ENCODE results near the gene THSD4. TPM values are rescaled to one million over a fixed set of nuclear protein-coding genes. Genes with fewer than 3 reads are reported as not detected.
A peak's percentile ranks its signal among the peaks of the same experiment; 100 is the strongest.

THSD4 gene
- total RNA-seq, 6 experiments from 2014 or later = 5.2 to 21.8 (median 13.7) TPM

DNA sequence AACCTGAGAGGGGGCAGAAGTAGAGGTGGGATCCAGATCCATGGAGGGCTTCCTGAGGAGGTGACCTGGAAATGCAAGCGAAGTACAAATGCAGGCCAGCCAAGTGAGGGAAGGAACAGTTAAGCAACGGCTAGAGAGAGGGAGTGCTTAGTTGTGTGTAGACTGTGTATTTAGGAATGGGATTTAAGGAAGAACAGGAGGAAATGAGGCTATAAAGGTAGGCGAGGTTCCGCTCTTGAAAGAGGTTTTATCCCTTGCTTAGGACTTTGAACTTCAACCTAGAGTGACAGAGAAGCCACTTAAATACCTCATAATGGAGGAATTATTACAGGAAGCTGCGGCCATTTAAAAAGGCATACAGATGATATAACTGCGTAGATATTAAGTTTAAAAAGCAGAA is 295.1 kb downstream of the THSD4 start:
- no peak for TF ChIP-seq POLR2A (IDR thresholded peaks at IDR 0.05)
- TF ChIP-seq, protein P1, sequence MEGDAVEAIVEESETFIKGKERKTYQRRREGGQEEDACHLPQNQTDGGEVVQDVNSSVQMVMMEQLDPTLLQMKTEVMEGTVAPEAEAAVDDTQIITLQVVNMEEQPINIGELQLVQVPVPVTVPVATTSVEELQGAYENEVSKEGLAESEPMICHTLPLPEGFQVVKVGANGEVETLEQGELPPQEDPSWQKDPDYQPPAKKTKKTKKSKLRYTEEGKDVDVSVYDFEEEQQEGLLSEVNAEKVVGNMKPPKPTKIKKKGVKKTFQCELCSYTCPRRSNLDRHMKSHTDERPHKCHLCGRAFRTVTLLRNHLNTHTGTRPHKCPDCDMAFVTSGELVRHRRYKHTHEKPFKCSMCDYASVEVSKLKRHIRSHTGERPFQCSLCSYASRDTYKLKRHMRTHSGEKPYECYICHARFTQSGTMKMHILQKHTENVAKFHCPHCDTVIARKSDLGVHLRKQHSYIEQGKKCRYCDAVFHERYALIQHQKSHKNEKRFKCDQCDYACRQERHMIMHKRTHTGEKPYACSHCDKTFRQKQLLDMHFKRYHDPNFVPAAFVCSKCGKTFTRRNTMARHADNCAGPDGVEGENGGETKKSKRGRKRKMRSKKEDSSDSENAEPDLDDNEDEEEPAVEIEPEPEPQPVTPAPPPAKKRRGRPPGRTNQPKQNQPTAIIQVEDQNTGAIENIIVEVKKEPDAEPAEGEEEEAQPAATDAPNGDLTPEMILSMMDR (IDR thresholded peaks at IDR 0.05) = no peak
- ATAC-seq = no peak
- no peak overlapping the region for H3K27ac ChIP-seq

DNA sequence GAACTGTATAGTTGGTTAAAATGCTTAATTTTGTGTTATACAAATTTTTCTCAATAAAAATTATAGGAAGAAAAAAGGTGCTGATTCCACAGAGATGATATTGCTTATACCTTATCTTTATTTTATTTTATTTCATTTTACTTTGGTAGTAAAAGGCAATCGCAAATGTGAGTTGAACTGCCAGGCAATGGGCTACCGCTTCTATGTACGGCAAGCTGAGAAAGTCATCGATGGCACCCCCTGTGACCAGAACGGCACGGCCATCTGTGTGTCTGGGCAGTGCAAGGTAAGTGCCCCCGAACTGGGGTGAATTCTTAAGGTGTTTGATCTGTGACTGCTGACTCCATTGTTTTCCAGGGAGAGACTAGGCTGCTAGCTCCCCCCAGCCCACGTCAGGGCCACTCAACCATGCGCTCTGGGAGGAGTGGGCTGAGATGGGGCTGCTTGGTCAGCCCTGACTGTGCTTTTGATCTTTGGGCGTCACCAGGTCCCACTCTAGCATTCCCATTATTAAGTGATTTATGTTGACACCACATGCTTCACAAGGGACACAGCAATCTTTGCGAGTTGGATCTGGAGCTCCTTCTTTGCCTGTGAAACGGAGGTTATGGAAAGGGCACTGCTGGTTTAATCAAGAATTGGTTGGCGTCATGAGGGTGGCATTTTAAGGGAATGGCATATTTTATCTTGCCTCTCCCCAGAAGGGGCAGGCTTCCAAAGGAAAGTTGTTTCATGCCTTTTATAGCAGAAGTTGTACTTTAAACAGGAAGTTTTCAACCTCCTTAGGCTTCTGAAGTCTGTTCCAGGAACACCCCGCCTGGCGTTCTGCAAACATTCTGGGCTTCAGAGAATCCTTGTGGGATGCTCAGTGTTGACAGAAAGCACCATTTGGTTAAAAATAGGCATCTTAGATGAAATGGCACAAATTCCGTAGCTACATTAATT is 296.5 kb downstream of the THSD4 start:
- H3K4me3 ChIP-seq = no peak overlapping the region
- H3K36me3 ChIP-seq = no peaks in the 10 kb centered on the region
- TF ChIP-seq POLR2A (IDR thresholded peaks at IDR 0.05) = no peak
- TF ChIP-seq, protein P1 (IDR thresholded peaks at IDR 0.05) = no peak
- ATAC-seq = no peak
- peaks cover 0 to 27% (median 9%) of the 10 kb centered on the region in 4 donors for H3K4me1 ChIP-seq
- no peaks in the 10 kb centered on the region for H3K9me3 ChIP-seq
- DNase-seq = no peak
- intact Hi-C loops (cut with DNase I) = no loop called here
- no peaks in the 10 kb centered on the region for H3K27me3 ChIP-seq
- 82% methylated on average over 14 of the region's 16 CpGs for WGBS (ENCODE audit: insufficient coverage, low coverage, low lambda C conversion rate, missing lambda C conversion rate)
- H3K27ac ChIP-seq = no peak overlapping the region

More for the DNA sequence above, 295.1 kb downstream of the THSD4 start:
- H3K9me3 ChIP-seq = no peaks in the 10 kb centered on the region
- no peaks in the 10 kb centered on the region for H3K36me3 ChIP-seq
- intact Hi-C loops (cut with DNase I) = no loop called here
- WGBS (ENCODE audit: insufficient coverage, low coverage, low lambda C conversion rate, missing lambda C conversion rate) = 77% methylated on average over 6 of the region's 6 CpGs
- no peak overlapping the region for H3K4me3 ChIP-seq
- H3K4me1 ChIP-seq = peaks cover 0 to 22% (median 6%) of the 10 kb centered on the region in 4 donors
- H3K27me3 ChIP-seq = no peaks in the 10 kb centered on the region
- DNase-seq = no peak

DNA sequence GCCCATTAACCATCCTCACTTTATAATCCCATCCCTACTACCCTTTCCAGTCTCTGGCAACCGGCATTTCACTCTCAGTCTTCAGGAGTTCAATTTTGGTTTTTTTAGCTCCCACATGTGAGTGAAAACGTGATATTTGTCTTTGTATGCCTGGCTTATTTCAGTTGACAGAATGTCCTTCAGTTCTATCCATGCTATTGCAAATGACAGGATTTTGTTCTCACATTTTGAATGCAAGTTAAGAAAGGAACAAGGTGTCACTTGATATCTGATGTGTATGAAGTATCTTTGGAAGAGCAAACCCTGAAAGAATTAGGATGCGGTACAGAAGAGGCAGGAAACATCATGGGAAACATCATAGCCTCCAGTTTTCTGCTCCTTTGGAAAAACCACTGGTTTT is 298.1 kb downstream of the THSD4 start:
- H3K27ac ChIP-seq = no peak overlapping the region
- peaks cover 0 to 27% (median 9%) of the 10 kb centered on the region in 4 donors for H3K4me1 ChIP-seq
- H3K9me3 ChIP-seq = no peaks in the 10 kb centered on the region
- TF ChIP-seq, protein P1 (IDR thresholded peaks at IDR 0.05) = no peak
- TF ChIP-seq POLR2A (IDR thresholded peaks at IDR 0.05) = no peak
- ATAC-seq (no peak), DNase-seq (no peak)
- H3K4me3 ChIP-seq = no peak overlapping the region
- intact Hi-C loops (cut with DNase I) = no loop called here
- WGBS (ENCODE audit: insufficient coverage, low coverage, low lambda C conversion rate, missing lambda C conversion rate) = 80% methylated on average over 3 of the region's 3 CpGs
- no peaks in the 10 kb centered on the region for H3K36me3 ChIP-seq
- H3K27me3 ChIP-seq = no peaks in the 10 kb centered on the region

DNA sequence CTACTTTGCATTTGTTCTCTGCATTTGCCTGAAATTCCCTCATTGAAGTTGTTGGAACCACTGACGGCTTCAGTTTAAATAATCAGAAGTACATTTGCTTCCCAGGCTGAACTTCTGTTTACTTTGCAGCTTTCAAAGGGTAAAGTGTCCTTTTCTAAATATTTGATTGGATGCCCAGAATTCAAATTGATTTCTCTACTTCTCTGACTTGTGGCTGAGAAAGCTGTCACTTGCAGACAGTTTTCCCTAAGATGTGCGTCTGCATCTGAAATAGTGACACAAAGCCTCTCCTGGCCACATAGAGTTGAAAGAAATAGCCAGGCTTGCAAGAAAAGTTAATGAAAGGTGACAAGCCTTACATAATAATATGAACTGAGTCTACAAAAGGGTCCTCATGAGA is 299.6 kb downstream of the THSD4 start:
- DNase-seq (no peak), ATAC-seq (peak; percentile 86 to 95 (median 89))
- H3K27ac ChIP-seq = peak overlapping the region in 1 of 3 donors; percentile 47
- WGBS (ENCODE audit: insufficient coverage, low coverage, low lambda C conversion rate, missing lambda C conversion rate) = 26% methylated on average over 2 of the region's 2 CpGs
- TF ChIP-seq, protein P1 (IDR thresholded peaks at IDR 0.05) = no peak
- TF ChIP-seq POLR2A (IDR thresholded peaks at IDR 0.05) = no peak
- intact Hi-C loops (cut with DNase I) = no loop called here
- no peak overlapping the region for H3K4me3 ChIP-seq
- H3K27me3 ChIP-seq = no peaks in the 10 kb centered on the region
- no peaks in the 10 kb centered on the region for H3K36me3 ChIP-seq
- peaks cover 0 to 27% (median 9%) of the 10 kb centered on the region in 4 donors for H3K4me1 ChIP-seq
- H3K9me3 ChIP-seq = no peaks in the 10 kb centered on the region
